Peyer's patch (tissue), 4 donors: ENCODE data around the gene HNF4A.

Experiments used
- POLR2A ChIP-seq, 2 donors: fragments of 450-650 bp; IDR thresholded peaks; one replicate each; pipeline ENCODE4 v1.5.1; 2017; ENCODE audit warnings: antibody characterized with exemption in 2 of 2, mild to moderate bottlenecking in 2 of 2, moderate library complexity in 2 of 2
- TF ChIP-seq, protein P1 (sequence below), 6 experiments: fragments of 450-650 bp in 4 of 6; fragments of 200-600 bp in 2 of 6; sonication (generic) in 1 of 6; IDR thresholded peaks; one replicate each; pipeline ENCODE4 v1.5.1; 2017 to 2019; ENCODE audit warnings: antibody characterized with exemption in 6 of 6, mild to moderate bottlenecking in 3 of 6, moderate library complexity in 1 of 6

DNA sequence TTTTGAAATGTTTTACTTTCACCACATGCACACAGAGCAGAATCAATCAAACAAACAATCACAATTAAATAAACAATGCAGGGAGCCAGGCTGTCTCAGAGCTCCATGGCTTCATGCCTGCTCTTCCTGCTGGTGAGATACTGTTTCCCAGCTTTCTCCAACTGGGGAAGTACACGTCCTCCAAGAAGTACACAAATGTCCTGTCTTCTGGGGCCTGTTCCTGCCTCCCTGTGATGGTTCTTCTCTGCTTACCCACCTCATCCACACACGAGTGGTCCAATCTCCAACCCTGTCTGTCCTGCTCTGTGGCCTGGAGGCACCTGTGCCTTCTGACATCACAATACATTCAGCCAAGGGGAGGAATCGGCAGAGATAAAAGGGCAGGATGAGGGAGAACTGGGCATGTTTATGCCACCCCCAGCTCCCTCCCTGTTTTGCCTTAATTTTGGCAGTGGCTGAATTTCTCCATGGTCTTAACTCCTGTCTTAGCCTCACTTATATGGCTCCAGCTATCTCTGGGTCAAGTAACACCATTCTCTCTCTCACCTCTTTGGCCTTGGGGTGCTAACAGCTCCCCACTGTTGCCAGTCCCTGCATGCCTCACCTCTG lies 94.9 kb downstream of the HNF4A start:
- TF ChIP-seq, protein P1, sequence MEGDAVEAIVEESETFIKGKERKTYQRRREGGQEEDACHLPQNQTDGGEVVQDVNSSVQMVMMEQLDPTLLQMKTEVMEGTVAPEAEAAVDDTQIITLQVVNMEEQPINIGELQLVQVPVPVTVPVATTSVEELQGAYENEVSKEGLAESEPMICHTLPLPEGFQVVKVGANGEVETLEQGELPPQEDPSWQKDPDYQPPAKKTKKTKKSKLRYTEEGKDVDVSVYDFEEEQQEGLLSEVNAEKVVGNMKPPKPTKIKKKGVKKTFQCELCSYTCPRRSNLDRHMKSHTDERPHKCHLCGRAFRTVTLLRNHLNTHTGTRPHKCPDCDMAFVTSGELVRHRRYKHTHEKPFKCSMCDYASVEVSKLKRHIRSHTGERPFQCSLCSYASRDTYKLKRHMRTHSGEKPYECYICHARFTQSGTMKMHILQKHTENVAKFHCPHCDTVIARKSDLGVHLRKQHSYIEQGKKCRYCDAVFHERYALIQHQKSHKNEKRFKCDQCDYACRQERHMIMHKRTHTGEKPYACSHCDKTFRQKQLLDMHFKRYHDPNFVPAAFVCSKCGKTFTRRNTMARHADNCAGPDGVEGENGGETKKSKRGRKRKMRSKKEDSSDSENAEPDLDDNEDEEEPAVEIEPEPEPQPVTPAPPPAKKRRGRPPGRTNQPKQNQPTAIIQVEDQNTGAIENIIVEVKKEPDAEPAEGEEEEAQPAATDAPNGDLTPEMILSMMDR (IDR thresholded peaks at IDR 0.05) = no peak
- no peak for TF ChIP-seq POLR2A (IDR thresholded peaks at IDR 0.05)
